ENCODE results near the gene C11orf42.

The C11orf42 gene

GRCh38 chr11:6210274-6210955 lies 5.1 kb downstream of the C11orf42 start:
- no peak for DNase-seq
- H2BK12ac ChIP-seq (ENCODE audit: low read length in 2 of 2) = no peak overlapping the region
- no peak overlapping the region for H2BK15ac ChIP-seq (ENCODE audit: low read depth, poor library complexity, severe bottlenecking)
- no peaks in the 10 kb centered on the region for H3K27me3 ChIP-seq (ENCODE audit: control insufficient read depth in 1 of 2, insufficient read depth in 1 of 2, low read length in 2 of 2)
- no peak overlapping the region for H3K27ac ChIP-seq (ENCODE audit: low read length, poor library complexity, severe bottlenecking)
- no peak overlapping the region for H4K91ac ChIP-seq (ENCODE audit: low read length)
- H3K18ac ChIP-seq (ENCODE audit: low read depth in 1 of 2, low read length in 2 of 2) = no peak overlapping the region
- 98% methylated on average over 8 of the region's 9 CpGs for WGBS
- no peak overlapping the region for H3K9ac ChIP-seq (ENCODE audit: low read length)
- H3K4me2 ChIP-seq (ENCODE audit: low read length, poor library complexity, severe bottlenecking) = no peak overlapping the region
- H3K9me3 ChIP-seq (ENCODE audit: control insufficient read depth, low read length) = no peaks in the 10 kb centered on the region
- H2AFZ ChIP-seq (ENCODE audit: low read depth, low read length) = no peak overlapping the region
- H2BK120ac ChIP-seq (ENCODE audit: low read depth, low read length) = no peak overlapping the region
- H3K14ac ChIP-seq (ENCODE audit: low read length in 2 of 2) = no peak overlapping the region
- no peak overlapping the region for H3K4me3 ChIP-seq (ENCODE audit: insufficient read depth in 1 of 2, low read depth in 1 of 2, low read length in 2 of 2)
- H4K8ac ChIP-seq (ENCODE audit: low read length) = no peak overlapping the region
- no peak overlapping the region for H3K23ac ChIP-seq (ENCODE audit: low read length in 2 of 2)
- peaks cover 6% of the 10 kb centered on the region for H3K4me1 ChIP-seq (ENCODE audit: control insufficient read depth, insufficient read depth, low read depth, low read length)
- no peak overlapping the region for H2AK5ac ChIP-seq (ENCODE audit: low read length, severe bottlenecking)
- H3K4ac ChIP-seq (ENCODE audit: low read depth in 1 of 2, low read length in 2 of 2) = no peak overlapping the region
- peaks cover 16% of the 10 kb centered on the region for H3K79me1 ChIP-seq (replicated peaks; ENCODE audit: low read length, poor library complexity, severe bottlenecking)
- H2BK5ac ChIP-seq (ENCODE audit: low read depth, low read length, poor library complexity, severe bottlenecking) = no peak overlapping the region
- peaks cover 34 to 97% of the 10 kb centered on the region in 2 experiments for H3K36me3 ChIP-seq (ENCODE audit: control insufficient read depth in 1 of 2, insufficient read depth in 2 of 2, low read depth in 1 of 2, low read length in 2 of 2)

GRCh38 chr11:6214530-6214929 lies 9.2 kb downstream of the C11orf42 start:
- Histone ChIP-seq H4K91ac (ENCODE audit: low read length) (no peak overlapping the region), H3K23ac (ENCODE audit: low read length in 2 of 2) (no peak overlapping the region), H2BK5ac (ENCODE audit: low read depth, low read length, poor library complexity, severe bottlenecking) (no peak overlapping the region), H4K8ac (ENCODE audit: low read length) (no peak overlapping the region), H3K4ac (ENCODE audit: low read depth in 1 of 2, low read length in 2 of 2) (no peak overlapping the region), H3K27ac (ENCODE audit: low read length, poor library complexity, severe bottlenecking) (no peak overlapping the region), H3K27me3 (ENCODE audit: control insufficient read depth in 1 of 2, insufficient read depth in 1 of 2, low read length in 2 of 2) (no peaks in the 10 kb centered on the region), H3K4me3 (ENCODE audit: insufficient read depth in 1 of 2, low read depth in 1 of 2, low read length in 2 of 2) (no peak overlapping the region), H3K9ac (ENCODE audit: low read length) (no peak overlapping the region), H2AFZ (ENCODE audit: low read depth, low read length) (no peak overlapping the region), H3K36me3 (ENCODE audit: control insufficient read depth in 1 of 2, insufficient read depth in 2 of 2, low read depth in 1 of 2, low read length in 2 of 2) (peaks cover 54 to 92% of the 10 kb centered on the region in 2 experiments), H2BK12ac (ENCODE audit: low read length in 2 of 2) (no peak overlapping the region), H3K18ac (ENCODE audit: low read depth in 1 of 2, low read length in 2 of 2) (no peak overlapping the region), H3K9me3 (ENCODE audit: control insufficient read depth, low read length) (no peaks in the 10 kb centered on the region), H3K4me2 (ENCODE audit: low read length, poor library complexity, severe bottlenecking) (no peak overlapping the region), H2BK15ac (ENCODE audit: low read depth, poor library complexity, severe bottlenecking) (no peak overlapping the region), H2AK5ac (ENCODE audit: low read length, severe bottlenecking) (no peak overlapping the region), H3K4me1 (ENCODE audit: control insufficient read depth, insufficient read depth, low read depth, low read length) (peaks cover 9% of the 10 kb centered on the region), H2BK120ac (ENCODE audit: low read depth, low read length) (no peak overlapping the region), H3K79me1 (replicated peaks; ENCODE audit: low read length, poor library complexity, severe bottlenecking) (peaks cover 31% of the 10 kb centered on the region), H3K14ac (ENCODE audit: low read length in 2 of 2) (no peak overlapping the region)
- 99% methylated on average over 10 of the region's 10 CpGs for WGBS
- DNase-seq = no peak

- Histone ChIP-seq H3K18ac (ENCODE audit: low read depth in 1 of 2, low read length in 2 of 2) (no peak overlapping the region), H3K9me3 (ENCODE audit: control insufficient read depth, low read length) (no peaks in the 10 kb centered on the region), H3K23ac (ENCODE audit: low read length in 2 of 2) (no peak overlapping the region), H4K8ac (ENCODE audit: low read length) (no peak overlapping the region), H3K4me2 (ENCODE audit: low read length, poor library complexity, severe bottlenecking) (no peak overlapping the region), H3K4me3 (ENCODE audit: insufficient read depth in 1 of 2, low read depth in 1 of 2, low read length in 2 of 2) (no peak overlapping the region), H3K79me1 (replicated peaks; ENCODE audit: low read length, poor library complexity, severe bottlenecking) (peaks cover 27% of the 10 kb centered on the region), H2AFZ (ENCODE audit: low read depth, low read length) (no peak overlapping the region), H3K36me3 (ENCODE audit: control insufficient read depth in 1 of 2, insufficient read depth in 2 of 2, low read depth in 1 of 2, low read length in 2 of 2) (peaks cover 37 to 89% of the 10 kb centered on the region in 2 experiments), H3K14ac (ENCODE audit: low read length in 2 of 2) (no peak overlapping the region), H3K4ac (ENCODE audit: low read depth in 1 of 2, low read length in 2 of 2) (no peak overlapping the region), H2AK5ac (ENCODE audit: low read length, severe bottlenecking) (no peak overlapping the region), H2BK120ac (ENCODE audit: low read depth, low read length) (no peak overlapping the region), H4K91ac (ENCODE audit: low read length) (no peak overlapping the region), H3K27me3 (ENCODE audit: control insufficient read depth in 1 of 2, insufficient read depth in 1 of 2, low read length in 2 of 2) (no peaks in the 10 kb centered on the region), H2BK12ac (ENCODE audit: low read length in 2 of 2) (no peak overlapping the region), H2BK5ac (ENCODE audit: low read depth, low read length, poor library complexity, severe bottlenecking) (no peak overlapping the region), H2BK15ac (ENCODE audit: low read depth, poor library complexity, severe bottlenecking) (no peak overlapping the region), H3K27ac (ENCODE audit: low read length, poor library complexity, severe bottlenecking) (no peak overlapping the region), H3K9ac (ENCODE audit: low read length) (no peak overlapping the region), H3K4me1 (ENCODE audit: control insufficient read depth, insufficient read depth, low read depth, low read length) (peaks cover 4% of the 10 kb centered on the region)
- no peak for DNase-seq
- 92% methylated on average over 4 of the region's 4 CpGs for WGBS
Measured at GRCh38 chr11:6216501-6216900, 11.1 kb downstream of the C11orf42 start.

- no peak overlapping the region for H3K4me2 ChIP-seq (ENCODE audit: low read length, poor library complexity, severe bottlenecking)
- no peak overlapping the region for H3K27ac ChIP-seq (ENCODE audit: low read length, poor library complexity, severe bottlenecking)
- H4K8ac ChIP-seq (ENCODE audit: low read length) = no peak overlapping the region
- H3K79me1 ChIP-seq (replicated peaks; ENCODE audit: low read length, poor library complexity, severe bottlenecking) = peaks cover 30% of the 10 kb centered on the region
- no peak overlapping the region for H3K4me3 ChIP-seq (ENCODE audit: insufficient read depth in 1 of 2, low read depth in 1 of 2, low read length in 2 of 2)
- H3K4me1 ChIP-seq (ENCODE audit: control insufficient read depth, insufficient read depth, low read depth, low read length) = peaks cover 4% of the 10 kb centered on the region
- DNase-seq = no peak
- H2BK15ac ChIP-seq (ENCODE audit: low read depth, poor library complexity, severe bottlenecking) = no peak overlapping the region
- H3K36me3 ChIP-seq (ENCODE audit: control insufficient read depth in 1 of 2, insufficient read depth in 2 of 2, low read depth in 1 of 2, low read length in 2 of 2) = peaks cover 35 to 89% of the 10 kb centered on the region in 2 experiments
- no peak overlapping the region for H3K23ac ChIP-seq (ENCODE audit: low read length in 2 of 2)
- 89% methylated on average over 18 of the region's 19 CpGs for WGBS
- H3K9me3 ChIP-seq (ENCODE audit: control insufficient read depth, low read length) = no peaks in the 10 kb centered on the region
- H3K14ac ChIP-seq (ENCODE audit: low read length in 2 of 2) = no peak overlapping the region
- H2AFZ ChIP-seq (ENCODE audit: low read depth, low read length) = no peak overlapping the region
- no peak overlapping the region for H3K4ac ChIP-seq (ENCODE audit: low read depth in 1 of 2, low read length in 2 of 2)
- no peaks in the 10 kb centered on the region for H3K27me3 ChIP-seq (ENCODE audit: control insufficient read depth in 1 of 2, insufficient read depth in 1 of 2, low read length in 2 of 2)
- H2BK12ac ChIP-seq (ENCODE audit: low read length in 2 of 2) = no peak overlapping the region
- no peak overlapping the region for H2BK5ac ChIP-seq (ENCODE audit: low read depth, low read length, poor library complexity, severe bottlenecking)
- H3K9ac ChIP-seq (ENCODE audit: low read length) = no peak overlapping the region
- H2BK120ac ChIP-seq (ENCODE audit: low read depth, low read length) = no peak overlapping the region
- no peak overlapping the region for H2AK5ac ChIP-seq (ENCODE audit: low read length, severe bottlenecking)
- no peak overlapping the region for H4K91ac ChIP-seq (ENCODE audit: low read length)
- no peak overlapping the region for H3K18ac ChIP-seq (ENCODE audit: low read depth in 1 of 2, low read length in 2 of 2)
Measured at GRCh38 chr11:6217722-6218121, 12.4 kb downstream of the C11orf42 start.

Data from mesenchymal stem cell (in vitro differentiated cells and primary cell).